ENCODE results near the gene DSC1.
"Not testable (repeated sequence)": the region's sequence is repeated elsewhere in the genome, so short reads cannot be mapped to it uniquely, and the experiment has no call there.

Gene DSC1

DNA sequence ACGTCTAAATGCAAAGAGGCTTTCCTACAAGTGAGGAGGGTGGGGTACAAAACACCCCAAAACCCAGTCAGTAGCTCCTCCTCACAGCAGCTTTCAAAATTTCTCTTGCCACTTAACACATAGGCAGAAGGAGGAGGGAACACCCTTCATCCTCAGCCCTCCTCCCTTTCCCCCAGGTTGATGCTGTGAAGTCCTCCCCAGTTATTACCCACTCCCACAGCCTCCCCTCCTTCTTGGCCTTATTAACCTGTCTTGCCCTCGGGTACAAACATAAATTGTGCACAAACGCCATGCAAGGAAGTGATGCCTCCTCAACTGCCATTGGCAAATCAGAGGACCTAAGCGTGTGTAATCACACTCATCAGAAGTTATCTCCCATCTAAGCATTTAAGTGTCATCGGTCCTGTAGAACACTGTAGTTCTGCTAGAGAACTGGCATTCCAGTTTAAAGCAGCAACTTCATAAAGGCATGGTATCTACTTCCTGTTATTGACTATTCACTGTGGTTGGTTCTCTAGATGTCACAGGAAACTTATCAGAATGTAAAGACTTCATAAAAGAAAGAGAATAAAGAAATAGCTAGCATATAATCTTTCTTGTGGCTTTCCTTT lies at the start of gene DSC1:
Gene DSC1 (minus strand): TSS at position 32 of the 611 bp plus-strand sequence. CDS start 262 bp downstream, outside the sequence.
- no peak for DNase-seq (ENCODE audit: low read depth)

DNA sequence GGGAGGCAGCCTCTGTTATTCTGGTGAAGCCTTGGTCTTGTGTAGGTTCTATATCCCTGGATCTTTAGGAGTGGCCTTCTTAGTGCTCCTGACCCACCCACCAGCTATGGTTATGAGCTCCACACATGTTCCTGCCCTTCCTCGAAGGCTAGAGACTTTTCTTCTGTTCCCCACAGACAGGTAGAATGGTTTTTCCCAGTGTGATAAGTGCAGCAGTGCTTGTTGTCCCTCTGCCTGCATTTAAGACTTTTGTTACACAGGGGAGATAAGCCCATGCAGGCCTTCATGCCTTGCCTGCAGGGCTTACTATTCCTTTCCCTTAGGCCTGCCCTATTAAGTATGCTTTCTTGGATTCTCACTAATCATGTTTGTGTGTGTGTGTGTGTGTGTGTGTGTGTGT lies 48.4 kb upstream of the DSC1 start:
- no peak for DNase-seq (ENCODE audit: low read depth)

DNA sequence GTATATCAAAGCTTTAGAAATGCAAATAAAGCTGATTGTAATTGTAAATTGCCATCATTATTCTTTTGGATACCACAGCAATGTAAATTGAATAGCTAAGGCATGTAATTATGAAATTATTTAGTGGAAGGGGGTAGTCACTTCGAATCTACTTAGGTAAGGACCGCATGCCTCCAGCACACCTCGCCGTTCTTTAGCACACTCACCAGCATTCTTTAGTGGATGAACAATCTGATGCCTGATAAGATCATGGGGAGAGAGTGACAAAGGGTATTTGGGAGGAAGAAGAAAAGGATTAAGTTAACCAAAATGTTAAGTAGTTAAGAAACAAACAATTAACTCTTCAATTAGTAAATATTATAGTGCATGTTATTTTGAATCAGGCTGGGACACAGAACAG lies 46.4 kb upstream of the DSC1 start:
- DNase-seq (ENCODE audit: low read depth), result no peak

- DNase-seq (ENCODE audit: low read depth), result no peak
These were observed 44.7 kb upstream of the DSC1 start for GRCh38 chr18:31207391-31207790.

GRCh38 chr18:31206787-31207381 lies 44.2 kb upstream of the DSC1 start:
- peak; percentile 45 for DNase-seq (ENCODE audit: low read depth)

GRCh38 chr18:31206071-31206470 lies 43.4 kb upstream of the DSC1 start:
- DNase-seq (ENCODE audit: low read depth), result no peak

DNA sequence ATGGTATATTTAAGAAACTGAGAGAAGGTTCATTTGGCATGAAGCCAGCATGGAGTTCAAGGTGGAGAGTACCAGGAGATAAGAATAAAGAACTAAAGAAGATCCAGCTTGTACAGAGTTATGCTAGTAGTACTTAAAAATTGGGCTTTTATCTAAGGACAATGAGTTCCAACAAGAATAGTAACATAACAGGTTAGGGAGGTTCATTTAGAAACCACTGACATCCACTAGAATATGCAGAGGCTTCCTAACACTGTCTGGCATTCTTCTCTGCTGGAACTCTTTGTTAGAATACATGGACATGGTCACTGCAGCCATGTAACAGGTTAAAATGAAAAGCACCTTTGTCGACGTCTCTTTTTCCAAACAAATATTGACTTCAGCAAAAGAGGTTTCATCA lies 42.6 kb upstream of the DSC1 start:
- no peak for DNase-seq (ENCODE audit: low read depth)

- DNase-seq (ENCODE audit: low read depth), result no peak
These were observed 42.2 kb upstream of the DSC1 start for GRCh38 chr18:31204833-31205232.

DNA sequence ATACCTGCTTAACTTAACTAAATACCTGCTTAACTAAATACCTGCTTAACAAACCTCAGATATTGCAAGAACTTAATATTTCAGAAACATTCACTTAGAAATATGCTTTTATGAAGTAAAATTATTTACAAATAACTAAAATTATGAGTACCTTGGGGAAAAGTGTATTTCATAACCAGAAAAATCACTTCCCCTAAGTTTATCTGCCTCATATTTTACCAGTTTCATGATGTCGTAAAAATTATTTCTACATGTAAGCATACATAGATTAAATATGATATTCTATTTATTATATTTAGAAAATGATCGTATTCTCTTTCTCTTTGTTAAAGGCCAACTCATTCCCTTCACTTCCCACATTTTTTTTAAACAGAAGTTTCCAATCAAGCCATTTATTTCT lies 41.5 kb upstream of the DSC1 start:
- no peak for DNase-seq (ENCODE audit: low read depth)

GRCh38 chr18:31203794-31204148 lies 41.1 kb upstream of the DSC1 start:
- no peak for DNase-seq (ENCODE audit: low read depth)

DNA sequence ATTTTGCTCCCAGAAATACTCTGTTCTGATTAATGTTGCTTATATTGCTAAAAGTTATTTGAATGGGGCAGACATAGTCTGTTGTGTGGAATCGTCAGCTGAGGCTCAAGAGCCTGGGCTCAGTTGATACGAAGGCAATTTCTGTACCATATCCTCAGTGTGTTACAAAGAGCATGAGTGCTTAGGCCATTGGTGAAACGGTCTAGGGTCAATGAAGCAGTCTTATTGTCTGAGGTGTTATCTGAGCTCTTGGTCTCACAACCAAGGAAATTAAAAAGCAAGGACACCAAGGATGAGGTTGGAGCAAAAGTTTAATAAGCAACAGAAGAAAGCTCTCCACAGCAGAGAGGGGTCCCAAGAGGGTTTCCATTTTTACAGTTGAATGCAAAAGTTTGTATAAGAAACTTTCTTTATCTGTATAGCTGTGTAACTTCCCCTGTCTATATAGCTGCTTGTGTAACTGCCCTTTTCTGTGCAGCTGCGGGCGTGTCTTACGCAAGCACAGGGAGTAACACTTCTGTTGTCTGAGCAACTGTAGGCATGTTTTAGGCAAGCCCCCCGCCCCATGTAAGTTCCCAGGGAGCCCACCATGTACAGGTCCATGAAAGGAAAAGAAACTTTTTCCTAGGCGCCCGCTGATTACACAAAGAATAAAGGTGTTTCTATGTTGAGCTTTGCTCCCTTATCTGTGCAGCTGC lies 40.6 kb upstream of the DSC1 start:
- no peak for DNase-seq (ENCODE audit: low read depth)

DNA sequence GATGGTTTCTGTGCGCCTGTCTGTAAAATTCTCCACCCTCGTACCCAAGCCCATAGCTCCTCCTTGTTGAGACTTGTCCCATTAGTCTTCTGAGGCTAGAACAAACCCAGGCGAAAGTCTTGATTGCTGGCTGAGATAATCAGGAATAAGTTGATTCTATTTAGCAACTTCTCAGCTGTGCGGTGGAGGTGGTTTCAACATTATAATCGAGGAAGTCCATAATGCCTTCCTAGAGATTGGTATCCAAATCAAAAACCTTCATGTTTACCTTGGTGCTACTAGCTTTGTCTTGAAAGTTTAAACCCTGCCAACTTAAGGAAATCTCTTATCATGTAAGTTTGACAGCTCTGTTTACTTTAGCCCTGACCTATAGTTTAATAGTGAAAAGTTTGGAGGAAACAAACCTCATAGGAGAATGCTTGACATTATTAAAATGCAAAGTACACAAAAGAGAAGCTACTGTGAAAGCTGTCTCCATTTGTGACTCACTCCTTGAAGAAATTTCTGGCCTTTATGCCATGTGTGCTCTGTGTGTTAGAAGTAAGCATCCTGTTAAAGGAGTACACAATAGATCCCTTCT lies 36.6 kb upstream of the DSC1 start:
- no peak for DNase-seq (ENCODE audit: low read depth)

GRCh38 chr18:31197676-31198075 lies 35.0 kb upstream of the DSC1 start:
- no peak for DNase-seq (ENCODE audit: low read depth)

GRCh38 chr18:31195063-31195462 lies 32.4 kb upstream of the DSC1 start:
- no peak for DNase-seq (ENCODE audit: low read depth)

- DNase-seq (ENCODE audit: low read depth), result no peak
These were observed 29.6 kb upstream of the DSC1 start for GRCh38 chr18:31192086-31192776.

DNA sequence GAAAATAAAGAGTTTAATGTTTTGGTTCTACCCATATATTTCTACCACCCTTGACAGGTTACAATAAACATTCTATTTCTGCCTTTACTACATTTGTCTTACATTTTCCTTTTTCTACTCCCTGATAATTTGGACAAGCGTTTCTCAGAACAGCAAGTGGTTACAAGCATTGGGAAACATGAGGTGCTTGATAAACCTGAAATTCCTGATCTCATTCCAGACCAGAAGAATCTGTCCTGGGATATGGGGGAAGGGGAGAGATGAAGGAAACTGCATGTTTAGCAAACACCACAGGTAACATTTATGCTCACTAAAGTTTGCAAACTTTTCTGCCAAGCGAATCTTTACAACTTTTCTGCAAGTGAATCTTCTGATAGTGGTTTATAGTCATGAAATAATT lies 28.3 kb upstream of the DSC1 start:
- no peak for DNase-seq (ENCODE audit: low read depth)

DNA sequence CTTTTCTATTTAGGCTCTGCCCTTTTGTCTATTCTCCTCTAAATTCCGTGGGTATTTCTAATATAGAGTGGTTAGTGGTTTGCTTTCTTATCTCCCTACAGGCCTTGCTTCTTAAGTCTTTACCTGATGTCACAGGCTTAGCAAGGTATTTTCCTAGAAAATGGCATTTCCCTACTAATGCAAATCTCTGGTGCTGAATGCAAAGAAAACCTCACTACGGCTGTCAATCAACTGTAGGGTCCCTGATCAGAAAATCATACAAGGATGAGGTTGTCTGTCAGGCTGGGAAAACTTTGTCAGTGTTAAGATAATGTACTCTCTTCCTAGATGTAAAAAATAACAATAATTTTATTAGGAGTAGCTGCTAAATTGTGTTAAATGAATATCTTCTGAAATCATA lies 27.1 kb upstream of the DSC1 start:
- no peak for DNase-seq (ENCODE audit: low read depth)

- DNase-seq (ENCODE audit: low read depth), result peak; percentile 13
These were observed 22.7 kb upstream of the DSC1 start for GRCh38 chr18:31185186-31185950.

GRCh38 chr18:31183302-31183701 lies 20.6 kb upstream of the DSC1 start:
- no peak for DNase-seq (ENCODE audit: low read depth)

GRCh38 chr18:31177369-31177768 lies 14.7 kb upstream of the DSC1 start:
- not testable (repeated sequence) for DNase-seq (ENCODE audit: low read depth)

DNA sequence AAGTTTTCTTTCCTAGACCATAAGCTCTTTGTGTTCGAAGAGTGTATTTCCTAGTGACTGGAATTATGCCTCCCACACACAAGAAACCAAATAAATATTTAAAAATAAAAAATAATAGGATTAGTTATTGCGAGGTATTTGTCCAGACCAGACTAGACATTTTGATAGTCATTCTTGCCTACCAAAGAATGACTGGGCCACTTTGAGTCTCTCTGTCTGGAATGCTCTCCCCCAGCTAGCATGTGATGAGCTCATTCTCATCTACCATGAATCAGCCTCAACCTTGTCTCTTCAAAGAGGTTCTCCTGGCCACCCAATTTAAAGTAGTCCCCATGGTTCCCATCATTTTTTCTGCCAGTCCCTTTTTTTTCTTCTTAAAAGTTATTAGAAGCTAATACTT lies 13.9 kb upstream of the DSC1 start:
- DNase-seq (ENCODE audit: low read depth), result peak; percentile 2

Data from ELR (cell line).